OCI-LY7 (cell line): ENCODE measurements around the gene TPD52L1.

Experiments
- EZH2phosphoT487 ChIP-seq: fragments of 200-600 bp; sonication (generic); IDR thresholded peaks from 2 replicates; pipeline ENCODE4 v1.6.1; 2018; ENCODE audit warnings: low read depth, borderline replicate concordance, mild to moderate bottlenecking, mixed run types, antibody characterized with exemption, low read length, moderate library complexity, mixed read lengths
- TF ChIP-seq, protein P1 (sequence below): fragments of 200-600 bp; sonication (generic); conservative IDR thresholded peaks from 2 replicates; pipeline ENCODE4 v1.5.1; 2014; ENCODE audit warnings: mild to moderate bottlenecking, antibody characterized with exemption, low read length, moderate library complexity, mixed read lengths

DNA sequence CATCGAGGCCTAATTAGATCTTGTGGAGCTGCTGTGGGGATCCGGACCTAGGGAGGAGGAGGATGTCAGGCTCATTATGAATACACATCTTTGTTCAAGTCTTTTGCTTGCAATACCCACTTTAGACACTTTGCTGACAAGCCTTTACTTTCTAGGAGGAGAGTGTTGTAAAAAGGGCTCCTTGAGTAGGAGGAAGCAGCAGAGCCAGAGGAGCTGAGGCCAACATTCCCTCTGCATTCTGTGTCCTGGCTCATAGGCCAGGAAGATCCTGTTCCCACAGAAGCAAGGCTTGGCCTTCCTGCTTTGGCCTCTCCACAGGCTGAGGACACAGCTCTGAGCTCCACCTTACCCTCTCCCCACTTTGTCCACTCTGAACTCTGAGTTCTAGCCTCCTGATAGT lies 67.1 kb downstream of the TPD52L1 start:
- TF ChIP-seq, protein P1, sequence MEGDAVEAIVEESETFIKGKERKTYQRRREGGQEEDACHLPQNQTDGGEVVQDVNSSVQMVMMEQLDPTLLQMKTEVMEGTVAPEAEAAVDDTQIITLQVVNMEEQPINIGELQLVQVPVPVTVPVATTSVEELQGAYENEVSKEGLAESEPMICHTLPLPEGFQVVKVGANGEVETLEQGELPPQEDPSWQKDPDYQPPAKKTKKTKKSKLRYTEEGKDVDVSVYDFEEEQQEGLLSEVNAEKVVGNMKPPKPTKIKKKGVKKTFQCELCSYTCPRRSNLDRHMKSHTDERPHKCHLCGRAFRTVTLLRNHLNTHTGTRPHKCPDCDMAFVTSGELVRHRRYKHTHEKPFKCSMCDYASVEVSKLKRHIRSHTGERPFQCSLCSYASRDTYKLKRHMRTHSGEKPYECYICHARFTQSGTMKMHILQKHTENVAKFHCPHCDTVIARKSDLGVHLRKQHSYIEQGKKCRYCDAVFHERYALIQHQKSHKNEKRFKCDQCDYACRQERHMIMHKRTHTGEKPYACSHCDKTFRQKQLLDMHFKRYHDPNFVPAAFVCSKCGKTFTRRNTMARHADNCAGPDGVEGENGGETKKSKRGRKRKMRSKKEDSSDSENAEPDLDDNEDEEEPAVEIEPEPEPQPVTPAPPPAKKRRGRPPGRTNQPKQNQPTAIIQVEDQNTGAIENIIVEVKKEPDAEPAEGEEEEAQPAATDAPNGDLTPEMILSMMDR: no peak
- TF ChIP-seq EZH2phosphoT487: no peak
